ENCODE results near the gene FAAH.

Gene FAAH

DNA sequence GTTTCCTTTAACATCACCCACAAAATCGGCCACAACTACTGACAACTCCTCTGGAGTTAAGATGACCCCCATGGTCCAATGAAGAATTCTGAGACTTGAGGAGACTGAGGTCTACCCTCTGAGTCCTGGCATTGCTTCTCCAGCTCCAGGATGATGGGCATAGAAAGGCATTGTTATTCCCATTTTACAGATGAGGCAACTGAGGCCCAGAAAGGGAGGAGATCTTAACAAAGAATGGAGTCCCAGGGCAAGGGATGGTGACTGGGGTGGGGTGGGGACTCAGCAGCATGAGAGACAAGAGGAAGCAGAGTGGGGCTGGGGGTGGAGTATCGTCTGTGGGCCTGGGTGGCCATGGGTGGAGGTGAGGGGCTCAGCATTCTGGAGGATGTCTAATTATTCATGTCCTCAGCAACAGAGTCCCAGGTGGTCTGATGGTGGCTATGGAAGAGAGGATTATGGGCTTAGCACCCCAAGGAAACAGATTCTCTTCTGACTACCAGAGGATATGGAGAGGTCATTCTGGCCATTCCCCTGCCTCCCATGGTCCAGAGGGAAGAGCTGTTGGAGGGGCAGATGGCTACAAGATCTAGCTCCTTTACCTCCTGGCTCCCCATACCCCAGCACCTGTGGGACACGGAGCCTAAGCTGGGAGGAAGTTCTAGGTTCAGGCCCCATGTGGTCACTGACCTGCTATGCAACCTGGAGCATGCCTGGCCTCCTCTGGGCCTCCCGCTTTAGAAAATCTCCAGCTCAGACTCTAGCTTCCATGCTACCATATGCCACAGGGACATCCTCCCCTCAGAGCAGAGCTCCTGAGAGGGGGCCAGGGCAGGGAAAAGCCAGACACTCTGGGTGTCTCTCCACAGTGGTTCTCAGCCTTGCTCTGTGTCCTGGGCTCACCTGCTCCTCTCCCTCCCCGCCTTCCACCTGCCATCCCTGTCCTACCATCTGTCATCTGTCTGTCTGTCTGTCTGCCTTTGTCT, 58.1 kb downstream of the FAAH start:
- DNase-seq = no peak

DNA sequence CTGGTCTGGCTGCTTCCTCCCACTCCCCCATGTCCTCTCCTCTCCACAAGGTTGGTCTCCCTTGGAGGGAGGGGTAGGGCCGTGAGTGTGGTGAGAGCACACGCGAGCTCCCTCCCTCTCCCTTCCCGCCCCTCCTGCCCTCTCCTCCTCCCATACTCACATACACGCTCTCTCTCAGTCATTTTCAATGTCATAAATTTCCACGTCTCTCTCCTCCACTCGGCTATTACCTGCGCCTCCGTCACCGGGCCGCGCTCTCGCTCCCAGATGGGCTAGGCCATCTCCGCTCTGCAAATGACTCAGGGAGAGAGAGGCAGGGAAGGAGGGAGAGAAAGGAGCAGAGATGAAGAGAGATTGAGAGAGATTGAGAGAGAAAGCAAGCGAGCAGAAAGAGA, 58.8 kb downstream of the FAAH start:
- no peak for DNase-seq

DNA sequence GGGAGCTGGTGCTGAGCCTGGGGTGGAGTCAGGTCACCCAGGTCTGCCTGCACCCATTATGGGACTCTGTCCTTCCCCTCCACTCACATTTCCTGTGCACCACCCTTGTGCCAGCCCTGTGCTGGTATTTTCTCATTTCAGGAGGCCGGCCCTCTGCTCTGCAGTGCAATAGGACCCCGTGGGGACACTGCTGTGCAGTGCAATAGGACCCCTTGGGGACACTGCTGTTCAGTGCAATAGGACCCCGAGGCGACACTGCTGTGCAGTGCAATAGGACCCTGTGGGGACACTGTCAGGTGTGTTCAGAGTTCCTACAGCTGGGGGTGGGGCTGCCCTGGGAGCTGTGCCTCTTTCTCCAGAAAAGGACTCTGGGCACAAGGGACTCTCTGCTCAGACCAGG, 59.3 kb downstream of the FAAH start:
- no peak for DNase-seq

GRCh38 chr1:46455951-46456350, 61.8 kb downstream of the FAAH start:
- DNase-seq = no peak

DNA sequence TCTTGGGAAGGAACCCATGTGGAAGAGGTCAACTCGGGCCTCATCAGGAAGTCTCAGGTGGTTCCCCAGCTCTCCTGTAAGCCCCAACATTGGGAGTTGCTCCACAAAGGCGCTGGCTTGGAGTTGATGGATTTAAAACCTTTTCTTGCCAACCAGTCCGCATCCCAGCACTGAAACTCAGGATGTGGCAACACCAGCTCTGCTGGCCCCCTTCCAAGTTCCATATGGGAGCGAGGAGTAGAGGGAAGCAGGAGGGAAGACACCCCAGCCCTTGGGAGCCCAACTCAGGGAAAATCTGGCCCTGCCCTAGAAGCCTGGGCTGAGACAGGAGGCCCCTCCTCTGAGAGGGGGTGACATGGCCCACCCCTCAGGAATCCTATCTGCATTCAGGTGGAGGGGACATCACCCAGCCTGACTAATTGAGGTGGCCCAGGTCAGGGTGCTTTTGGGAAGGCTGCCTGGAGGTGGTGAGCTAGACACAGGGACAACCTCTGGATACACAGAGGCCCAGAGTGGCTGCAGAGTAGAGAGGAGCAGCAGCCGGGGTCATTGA, 62.4 kb downstream of the FAAH start:
- no peak for DNase-seq

GRCh38 chr1:46457178-46457577, 63.1 kb downstream of the FAAH start:
- DNase-seq = no peak

GRCh38 chr1:46458190-46458589, 64.1 kb downstream of the FAAH start:
- DNase-seq = no peak

GRCh38 chr1:46458846-46459245, 64.7 kb downstream of the FAAH start:
- no peak for DNase-seq

- no peak for DNase-seq
Observed at GRCh38 chr1:46459315-46459714, 65.2 kb downstream of the FAAH start.

- DNase-seq = no peak
Observed at GRCh38 chr1:46461017-46461808, 67.1 kb downstream of the FAAH start.

DNA sequence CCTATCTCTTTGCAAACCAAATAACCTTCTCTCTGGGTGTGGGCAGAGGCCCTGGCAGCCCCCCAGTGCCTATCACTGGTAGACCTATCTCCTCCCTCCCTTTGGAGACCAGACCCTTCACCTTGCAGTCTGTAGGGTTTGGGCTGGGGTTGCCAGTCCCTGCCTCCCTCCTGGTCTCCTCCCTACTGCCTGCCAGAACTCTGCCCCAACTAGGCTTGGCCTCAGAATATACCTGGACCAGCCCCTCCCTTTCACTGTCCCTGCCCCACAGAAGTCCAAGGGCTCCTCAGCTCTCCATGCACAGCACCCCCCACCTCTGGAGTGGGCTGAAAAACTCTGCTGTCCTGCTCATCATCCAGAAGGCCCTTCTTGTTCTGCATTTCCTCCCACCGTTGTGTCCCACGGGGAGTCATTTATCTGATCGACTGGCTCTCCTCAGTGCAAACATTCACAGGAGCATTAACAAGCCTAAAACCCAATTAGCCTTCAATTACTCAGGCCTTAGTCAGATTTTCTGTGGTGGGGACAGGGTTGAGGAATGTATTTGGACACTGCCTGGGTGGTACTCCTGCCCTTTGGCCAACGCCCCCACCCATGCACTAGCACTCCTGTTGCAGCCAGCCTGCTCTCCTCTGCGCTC, 67.8 kb downstream of the FAAH start:
- DNase-seq = no peak
